K562 treated with DMSO at 1 percent for 24 hours (cell line): Measurements from ENCODE around the gene PIGZ. TPM values are rescaled to one million over a fixed set of nuclear protein-coding genes. Genes with fewer than 3 reads are reported as not detected.

Experiments used
- total RNA-seq: library from RNA; unstranded; fragments of 300-600 nt; gene quantifications from 2 replicates; pipeline ENCODE4 v1.2.3, GENCODE V29; 2022; ENCODE audit warnings: low read depth; ENCODE audit not compliant: insufficient read depth

PIGZ gene
- 5.2 and 5.5 TPM in 2 replicates for total RNA-seq

GRCh38 chr3:196968233-196969133, at the start of gene PIGZ:
Gene PIGZ (minus strand): TSS chr3:196968833. CDS start chr3:196952031, 16,802 bp downstream.

GRCh38 chr3:196942226-196942914, 26.3 kb downstream of the PIGZ start, which contains the start of gene NCBP2:
Gene NCBP2 (minus strand): TSS chr3:196942528. CDS start chr3:196942503, 25 bp downstream.

Other genes starting within 250 kb of the PIGZ start
- gene PAK2, start 229.0 kb downstream of the PIGZ start, total RNA-seq, result 24.4 and 24.6 TPM in 2 replicates
- gene SENP5, start 100.9 kb downstream of the PIGZ start, total RNA-seq, result 13.6 and 18.3 TPM in 2 replicates
- gene NCBP2, start 26.3 kb downstream of the PIGZ start, total RNA-seq, result 35.8 and 43.4 TPM in 2 replicates
- gene MELTF, start 61.0 kb upstream of the PIGZ start, total RNA-seq, result 10.9 and 11.9 TPM in 2 replicates